OCI-LY1 (cell line): ENCODE measurements around the gene HDAC7.

Source experiments
- H2AFZ ChIP-seq: fragments of 200-600 bp; sonication (generic), shearing (Covaris generic); 2 replicates; pipeline ENCODE4 v1.6.0; 2014; ENCODE audit warnings: antibody characterized with exemption, mild to moderate bottlenecking, low read length
- H3F3A ChIP-seq: fragments of 200-600 bp; sonication (generic), shearing (Covaris generic); 2 replicates; pipeline ENCODE4 v1.6.0; 2014; ENCODE audit warnings: mild to moderate bottlenecking, antibody characterized with exemption, low read length, moderate library complexity; ENCODE audit not compliant: insufficient read depth
- H3K27ac ChIP-seq: fragments of 200-600 bp; sonication (generic); 2 replicates; pipeline ENCODE4 v1.5.1; 2014; ENCODE audit warnings: low read length, mixed run types, mild to moderate bottlenecking, low read depth; ENCODE audit not compliant: poor library complexity, severe bottlenecking
- H3K27me3 ChIP-seq: fragments of 200-600 bp; sonication (generic); 2 replicates; pipeline ENCODE4 v1.6.0; 2014; ENCODE audit warnings: antibody characterized with exemption, mild to moderate bottlenecking, low read length, moderate library complexity; ENCODE audit not compliant: insufficient read depth
- H3K36me3 ChIP-seq: fragments of 200-600 bp; sonication (generic); 2 replicates; pipeline ENCODE4 v1.6.1; 2014; ENCODE audit warnings: mild to moderate bottlenecking, antibody characterized with exemption, low read length, moderate library complexity, mixed read lengths; ENCODE audit not compliant: insufficient read depth
- H3K4me1 ChIP-seq: fragments of 200-600 bp; sonication (generic); 2 replicates; pipeline ENCODE4 v1.5.1; 2014; ENCODE audit warnings: mild to moderate bottlenecking, low read length, moderate library complexity; ENCODE audit not compliant: insufficient read depth, severe bottlenecking
- H3K4me2 ChIP-seq: fragments of 200-600 bp; sonication (generic), shearing (Covaris generic); 2 replicates; pipeline ENCODE4 v1.6.1; 2014; ENCODE audit warnings: low read length
- H3K4me3 ChIP-seq: fragments of 200-600 bp; sonication (generic); 2 replicates; pipeline ENCODE4 v1.5.1; 2014; ENCODE audit warnings: low read length, low read depth, mild to moderate bottlenecking, mixed read lengths; ENCODE audit not compliant: poor library complexity, severe bottlenecking
- H3K79me2 ChIP-seq: fragments of 200-600 bp; shearing (Covaris generic); 2 replicates; pipeline ENCODE4 v1.6.1; 2016; ENCODE audit warnings: mixed run types, low read length, mixed read lengths; ENCODE audit not compliant: insufficient read depth
- H3K9ac ChIP-seq: fragments of 200-600 bp; sonication (generic), shearing (Covaris generic); 2 replicates; pipeline ENCODE4 v1.6.1; 2014; ENCODE audit warnings: mild to moderate bottlenecking, low read length, mixed read lengths
- H3K9me2 ChIP-seq: fragments of 200-600 bp; sonication (generic), shearing (Covaris generic); 2 replicates; pipeline ENCODE4 v1.6.1; 2014; ENCODE audit warnings: low read depth, mild to moderate bottlenecking, low read length, mixed read lengths
- H3K9me3 ChIP-seq: fragments of 200-600 bp; shearing (Covaris generic); 2 replicates; pipeline ENCODE4 v1.6.1; 2014; ENCODE audit warnings: low read length, mixed read lengths
- H4K20me1 ChIP-seq: fragments of 200-600 bp; sonication (generic), shearing (Covaris generic); 2 replicates; pipeline ENCODE4 v1.6.0; 2016; ENCODE audit warnings: mild to moderate bottlenecking, low read length; ENCODE audit not compliant: insufficient read depth
- EZH2 ChIP-seq: fragments of 200-600 bp; sonication (generic), shearing (Covaris generic); IDR thresholded peaks from 2 replicates; pipeline ENCODE4 v1.8.0; 2017; ENCODE audit warnings: borderline replicate concordance, mixed run types, mild to moderate bottlenecking, antibody characterized with exemption, low read length, moderate library complexity, mixed read lengths
- TF ChIP-seq, protein P1 (sequence below): fragments of 200-600 bp; sonication (generic), shearing (Covaris generic); IDR thresholded peaks from 2 replicates; pipeline ENCODE4 v1.5.1; 2017; ENCODE audit warnings: mild to moderate bottlenecking, antibody characterized with exemption, low read length, moderate library complexity, mixed read lengths

Gene HDAC7

DNA sequence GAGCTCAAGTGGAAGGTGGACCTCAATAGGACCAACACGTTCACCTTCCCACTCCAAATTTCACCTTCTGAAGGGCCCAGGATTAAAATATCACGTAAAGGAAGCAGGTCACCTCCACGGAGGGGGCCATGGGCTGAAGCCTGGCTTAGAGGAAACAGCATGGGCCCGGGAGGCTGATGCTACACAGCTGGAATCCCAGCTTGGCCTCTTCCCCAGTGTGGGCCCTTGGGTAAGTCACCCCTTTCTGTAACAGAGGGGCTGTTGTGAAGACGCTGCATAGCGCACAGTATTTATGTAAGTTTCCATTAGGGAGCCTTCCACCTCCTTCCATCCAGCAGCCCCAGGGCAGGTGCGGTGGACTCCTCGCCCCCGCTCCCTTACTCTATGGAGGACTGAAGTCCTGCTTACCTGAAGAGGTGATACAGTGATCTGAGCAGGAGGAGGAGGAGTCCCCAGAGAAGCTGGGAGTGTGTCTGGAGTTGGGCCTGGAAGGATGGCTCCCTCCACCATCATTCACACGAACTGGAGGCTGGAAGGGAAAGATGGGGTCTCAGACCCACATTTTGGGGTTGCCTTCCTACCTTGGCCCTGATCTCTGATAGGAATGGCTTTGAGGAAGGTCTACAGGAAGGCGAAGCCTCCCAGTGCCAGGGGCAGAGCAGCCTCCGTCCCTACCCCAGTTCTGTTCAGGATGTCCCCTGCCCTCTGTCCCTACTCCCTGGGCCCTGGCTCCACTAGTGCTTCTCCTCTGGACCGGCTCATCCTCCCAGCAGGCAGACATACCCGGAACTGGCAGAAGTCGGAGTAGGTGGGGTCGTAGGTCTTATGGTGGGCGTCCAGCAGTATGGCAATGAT lies 37.2 kb upstream of the HDAC7 start:
- Histone ChIP-seq H3K9me2 (no peaks in the 10 kb centered on the region), H3F3A (no peaks in the 10 kb centered on the region), H2AFZ (no peak overlapping the region), H3K4me1 (no peaks in the 10 kb centered on the region), H3K27me3 (no peaks in the 10 kb centered on the region), H3K9me3 (no peaks in the 10 kb centered on the region), H4K20me1 (no peaks in the 10 kb centered on the region), H3K4me3 (no peak overlapping the region), H3K79me2 (no peaks in the 10 kb centered on the region), H3K27ac (no peak overlapping the region), H3K36me3 (no peaks in the 10 kb centered on the region), H3K9ac (no peak overlapping the region), H3K4me2 (no peak overlapping the region)
- no peak for TF ChIP-seq EZH2
- TF ChIP-seq, protein P1, sequence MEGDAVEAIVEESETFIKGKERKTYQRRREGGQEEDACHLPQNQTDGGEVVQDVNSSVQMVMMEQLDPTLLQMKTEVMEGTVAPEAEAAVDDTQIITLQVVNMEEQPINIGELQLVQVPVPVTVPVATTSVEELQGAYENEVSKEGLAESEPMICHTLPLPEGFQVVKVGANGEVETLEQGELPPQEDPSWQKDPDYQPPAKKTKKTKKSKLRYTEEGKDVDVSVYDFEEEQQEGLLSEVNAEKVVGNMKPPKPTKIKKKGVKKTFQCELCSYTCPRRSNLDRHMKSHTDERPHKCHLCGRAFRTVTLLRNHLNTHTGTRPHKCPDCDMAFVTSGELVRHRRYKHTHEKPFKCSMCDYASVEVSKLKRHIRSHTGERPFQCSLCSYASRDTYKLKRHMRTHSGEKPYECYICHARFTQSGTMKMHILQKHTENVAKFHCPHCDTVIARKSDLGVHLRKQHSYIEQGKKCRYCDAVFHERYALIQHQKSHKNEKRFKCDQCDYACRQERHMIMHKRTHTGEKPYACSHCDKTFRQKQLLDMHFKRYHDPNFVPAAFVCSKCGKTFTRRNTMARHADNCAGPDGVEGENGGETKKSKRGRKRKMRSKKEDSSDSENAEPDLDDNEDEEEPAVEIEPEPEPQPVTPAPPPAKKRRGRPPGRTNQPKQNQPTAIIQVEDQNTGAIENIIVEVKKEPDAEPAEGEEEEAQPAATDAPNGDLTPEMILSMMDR = no peak

DNA sequence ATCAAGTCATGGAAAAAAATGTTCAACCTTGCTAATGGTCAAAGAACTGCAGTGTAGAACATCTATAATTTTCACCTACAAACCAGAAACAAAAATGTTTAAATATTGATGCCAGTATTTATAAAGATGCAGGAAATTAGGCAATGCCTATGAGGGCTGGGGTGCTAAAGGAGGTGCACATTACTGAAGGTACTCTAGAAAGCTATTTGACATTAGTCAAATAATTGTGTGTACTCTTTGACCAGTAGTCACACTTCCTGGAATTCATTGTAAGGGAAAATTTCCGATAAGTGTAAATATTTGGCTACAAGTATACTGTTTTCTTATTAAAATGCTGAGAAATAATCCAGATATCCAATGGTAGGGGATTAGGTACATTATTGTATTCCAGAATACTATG lies 36.4 kb upstream of the HDAC7 start:
- H3F3A ChIP-seq = no peaks in the 10 kb centered on the region
- H2AFZ ChIP-seq = no peak overlapping the region
- no peaks in the 10 kb centered on the region for H3K36me3 ChIP-seq
- 0 out of 2 replicates have a peak, but pooled peaks cover 4% of the 10 kb centered on the region for H3K27me3 ChIP-seq
- TF ChIP-seq EZH2 = no peak
- TF ChIP-seq, protein P1 = no peak
- no peaks in the 10 kb centered on the region for H3K4me1 ChIP-seq
- H3K9ac ChIP-seq = no peak overlapping the region
- no peaks in the 10 kb centered on the region for H4K20me1 ChIP-seq
- H3K27ac ChIP-seq = no peak overlapping the region
- H3K4me2 ChIP-seq = no peak overlapping the region
- H3K4me3 ChIP-seq = no peak overlapping the region
- H3K9me2 ChIP-seq = no peaks in the 10 kb centered on the region
- H3K79me2 ChIP-seq = no peaks in the 10 kb centered on the region
- H3K9me3 ChIP-seq = no peaks in the 10 kb centered on the region

DNA sequence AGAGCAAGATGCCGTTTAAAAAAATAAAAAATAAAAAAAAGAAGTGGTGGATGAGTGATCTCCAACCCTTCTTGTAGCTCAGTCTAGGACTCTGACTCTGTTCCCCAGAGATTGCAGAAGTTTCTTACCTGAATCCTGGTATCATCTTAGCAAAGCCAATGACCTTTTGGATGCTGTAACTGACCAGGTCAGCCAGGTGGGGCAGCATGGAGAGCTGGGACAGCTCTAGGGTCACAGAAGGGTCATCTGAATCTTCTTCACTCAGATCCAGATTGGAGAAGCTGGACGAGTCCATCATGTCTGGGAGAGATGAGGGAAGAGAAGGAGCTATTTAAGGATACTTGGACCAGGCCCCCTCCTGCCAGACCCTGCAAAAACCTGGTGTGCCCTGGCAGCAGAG lies 35.8 kb upstream of the HDAC7 start:
- Histone ChIP-seq H4K20me1 (no peaks in the 10 kb centered on the region), H3K9me2 (no peaks in the 10 kb centered on the region), H3K79me2 (no peaks in the 10 kb centered on the region), H3K9me3 (no peaks in the 10 kb centered on the region), H3K4me3 (no peak overlapping the region), H3K4me1 (no peaks in the 10 kb centered on the region), H3K36me3 (no peaks in the 10 kb centered on the region), H3K27ac (no peak overlapping the region), H3K27me3 (0 out of 2 replicates have a peak, but pooled peaks cover 4% of the 10 kb centered on the region), H2AFZ (no peak overlapping the region), H3K9ac (no peak overlapping the region), H3F3A (no peaks in the 10 kb centered on the region), H3K4me2 (no peak overlapping the region)
- TF ChIP-seq EZH2 = no peak
- TF ChIP-seq, protein P1 = no peak
